ENCODE data around the gene ABAT.

DNA sequence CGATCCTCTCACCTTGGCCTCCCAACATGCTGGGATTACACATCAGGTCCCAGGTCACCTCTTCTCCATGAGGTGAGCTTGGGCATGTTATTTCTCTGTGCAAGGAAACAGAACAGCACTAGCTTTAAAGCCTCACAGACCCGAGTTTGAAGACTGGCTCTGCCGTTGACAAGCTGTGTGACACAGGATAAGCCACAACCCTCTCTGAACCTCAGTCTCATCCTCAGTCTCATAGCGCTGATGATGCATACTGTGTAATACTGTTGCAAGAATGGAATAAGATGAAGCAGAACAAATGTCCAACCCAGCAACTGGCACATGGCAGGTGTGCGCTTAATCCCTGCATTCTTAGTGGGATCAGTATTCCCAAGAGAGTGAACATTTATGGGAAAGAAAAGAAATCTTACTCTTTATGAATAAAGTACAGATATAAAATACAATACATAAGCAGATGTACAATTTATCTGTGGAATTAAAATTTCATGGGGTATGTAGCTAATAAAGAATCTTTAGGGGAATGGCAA, 43.5 kb downstream of the ABAT start:
- TF ChIP-seq, protein P1, sequence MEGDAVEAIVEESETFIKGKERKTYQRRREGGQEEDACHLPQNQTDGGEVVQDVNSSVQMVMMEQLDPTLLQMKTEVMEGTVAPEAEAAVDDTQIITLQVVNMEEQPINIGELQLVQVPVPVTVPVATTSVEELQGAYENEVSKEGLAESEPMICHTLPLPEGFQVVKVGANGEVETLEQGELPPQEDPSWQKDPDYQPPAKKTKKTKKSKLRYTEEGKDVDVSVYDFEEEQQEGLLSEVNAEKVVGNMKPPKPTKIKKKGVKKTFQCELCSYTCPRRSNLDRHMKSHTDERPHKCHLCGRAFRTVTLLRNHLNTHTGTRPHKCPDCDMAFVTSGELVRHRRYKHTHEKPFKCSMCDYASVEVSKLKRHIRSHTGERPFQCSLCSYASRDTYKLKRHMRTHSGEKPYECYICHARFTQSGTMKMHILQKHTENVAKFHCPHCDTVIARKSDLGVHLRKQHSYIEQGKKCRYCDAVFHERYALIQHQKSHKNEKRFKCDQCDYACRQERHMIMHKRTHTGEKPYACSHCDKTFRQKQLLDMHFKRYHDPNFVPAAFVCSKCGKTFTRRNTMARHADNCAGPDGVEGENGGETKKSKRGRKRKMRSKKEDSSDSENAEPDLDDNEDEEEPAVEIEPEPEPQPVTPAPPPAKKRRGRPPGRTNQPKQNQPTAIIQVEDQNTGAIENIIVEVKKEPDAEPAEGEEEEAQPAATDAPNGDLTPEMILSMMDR (IDR thresholded peaks at IDR 0.05): no peak
- no peak for TF ChIP-seq POLR2A (IDR thresholded peaks at IDR 0.05)
- no peak for TF ChIP-seq EP300 (IDR thresholded peaks at IDR 0.05)

All from tibial nerve (tissue), 4 donors.